Neural cell (in vitro differentiated cells): ENCODE measurements around the gene YWHAE. TPM values are rescaled to one million over a fixed set of nuclear protein-coding genes. Genes with fewer than 3 reads are reported as not detected.

Experiments used
- H2AFZ ChIP-seq: fragments of 200-600, 300-800 bp; sonication (generic), shearing (Covaris generic); 2 replicates; pipeline ENCODE4 v1.6.0; 2014; ENCODE audit warnings: low read depth, mild to moderate bottlenecking, antibody characterized with exemption, low read length, moderate library complexity
- H3F3A ChIP-seq: fragments of 200-600 bp; shearing (Covaris generic); 2 replicates; pipeline ENCODE4 v1.6.1; 2016; ENCODE audit warnings: mild to moderate bottlenecking, moderate library complexity, mixed read lengths, antibody characterized with exemption, low read length; ENCODE audit not compliant: insufficient read depth, poor library complexity, severe bottlenecking
- H3K27ac ChIP-seq: fragments of 200-600, 300-800 bp; sonication (generic), shearing (Covaris generic); 2 replicates; pipeline ENCODE4 v1.5.1; 2014; ENCODE audit warnings: mild to moderate bottlenecking, low read length, moderate library complexity
- H3K27me3 ChIP-seq: fragments of 300-800, 200-600 bp; sonication (generic), shearing (Covaris generic); 2 replicates; pipeline ENCODE4 v1.6.0; 2014; ENCODE audit warnings: mild to moderate bottlenecking, low read depth, low read length, moderate library complexity; ENCODE audit not compliant: insufficient read depth
- H3K36me3 ChIP-seq: fragments of 300-800, 200-600 bp; sonication (generic), shearing (Covaris generic); 2 replicates; pipeline ENCODE4 v1.5.1; 2014; ENCODE audit warnings: mild to moderate bottlenecking, antibody characterized with exemption, low read length, moderate library complexity; ENCODE audit not compliant: insufficient read depth
- H3K4me2 ChIP-seq: fragments of 300-800, 200-600 bp; sonication (generic), shearing (Covaris generic); 2 replicates; pipeline ENCODE4 v1.6.0; 2014; ENCODE audit warnings: mild to moderate bottlenecking, low read length
- H3K4me3 ChIP-seq: fragments of 300-800, 200-600 bp; sonication (generic), shearing (Covaris generic); 2 replicates; pipeline ENCODE4 v1.5.1; 2014; ENCODE audit warnings: mild to moderate bottlenecking, low read length, moderate library complexity
- H3K79me2 ChIP-seq: fragments of 200-600 bp; shearing (Covaris generic); replicated peaks from 2 replicates; pipeline ENCODE4 v1.6.0; 2014; ENCODE audit warnings: mild to moderate bottlenecking, low read length, moderate library complexity; ENCODE audit not compliant: insufficient read depth
- H3K9ac ChIP-seq: fragments of 300-800, 200-600 bp; sonication (generic), shearing (Covaris generic); 2 replicates; pipeline ENCODE4 v1.6.1; 2016; ENCODE audit warnings: mild to moderate bottlenecking, low read length, mixed read lengths
- H3K9me2 ChIP-seq: fragments of 200-600 bp; shearing (Covaris generic); 2 replicates; pipeline ENCODE4 v1.6.1; 2016; ENCODE audit warnings: mild to moderate bottlenecking, low read length, mixed read lengths; ENCODE audit not compliant: insufficient read depth
- H3K9me3 ChIP-seq: fragments of 200-600, 300-800 bp; sonication (generic), shearing (Covaris generic); 2 replicates; pipeline ENCODE4 v1.6.1; 2016; ENCODE audit warnings: mild to moderate bottlenecking, mixed run types, low read length, moderate library complexity, mixed read lengths
- H4K20me1 ChIP-seq: fragments of 200-600 bp; shearing (Covaris generic); 2 replicates; pipeline ENCODE4 v1.6.1; 2016; ENCODE audit warnings: mild to moderate bottlenecking, mixed run types; ENCODE audit not compliant: insufficient read depth
- CTCF ChIP-seq: fragments of 450-650 bp; IDR thresholded peaks from 2 replicates; pipeline ENCODE4 v1.5.1; 2014; ENCODE audit warnings: antibody characterized with exemption, mild to moderate bottlenecking, moderate library complexity; ENCODE audit not compliant: poor library complexity, severe bottlenecking
- EP300 ChIP-seq: fragments of 450-650 bp; conservative IDR thresholded peaks from 2 replicates; pipeline ENCODE4 v1.6.1; 2014; ENCODE audit warnings: antibody characterized with exemption, mild to moderate bottlenecking, moderate library complexity; ENCODE audit not compliant: poor library complexity, severe bottlenecking
- EZH2 ChIP-seq: fragments of 200-600, 300-800 bp; shearing (Covaris generic), sonication (generic); IDR thresholded peaks from 2 replicates; pipeline ENCODE4 v1.6.1; 2014; ENCODE audit warnings: antibody characterized with exemption, low read length, borderline replicate concordance, mild to moderate bottlenecking; ENCODE audit not compliant: insufficient read depth, poor library complexity, severe bottlenecking
- MXI1 ChIP-seq: fragments of 450-650 bp; conservative IDR thresholded peaks from 2 replicates; pipeline ENCODE4 v1.6.1; 2014; ENCODE audit warnings: antibody characterized with exemption, mild to moderate bottlenecking; ENCODE audit not compliant: poor library complexity, severe bottlenecking
- POLR2AphosphoS5 ChIP-seq: IDR thresholded peaks from 2 replicates; pipeline ENCODE4 v1.6.1; 2012
- RAD21 ChIP-seq: fragments of 450-650 bp; conservative IDR thresholded peaks from 2 replicates; pipeline ENCODE4 v1.6.1; 2014; ENCODE audit warnings: antibody characterized with exemption, mild to moderate bottlenecking, moderate library complexity
- REST ChIP-seq: IDR thresholded peaks from 2 replicates; pipeline ENCODE4 v1.6.1; 2012; ENCODE audit warnings: borderline replicate concordance
- SMC3 ChIP-seq: fragments of 450-650 bp; conservative IDR thresholded peaks from 2 replicates; pipeline ENCODE4 v1.6.1; 2014; ENCODE audit warnings: antibody characterized with exemption, mild to moderate bottlenecking, moderate library complexity; ENCODE audit not compliant: poor library complexity
- TAF1 ChIP-seq: IDR thresholded peaks from 2 replicates; pipeline ENCODE4 v1.6.1; 2012; ENCODE audit warnings: low read depth
- polyA plus RNA-seq: library from polyadenylated mRNA; depleted of rRNA; stranded (reverse); fragments of >200 nt; gene quantifications from 2 replicates; pipeline ENCODE4 v1.2.3, GENCODE V29; 2014

The YWHAE gene
- polyA plus RNA-seq, 1 donor from 2014 or later: 594 TPM

DNA sequence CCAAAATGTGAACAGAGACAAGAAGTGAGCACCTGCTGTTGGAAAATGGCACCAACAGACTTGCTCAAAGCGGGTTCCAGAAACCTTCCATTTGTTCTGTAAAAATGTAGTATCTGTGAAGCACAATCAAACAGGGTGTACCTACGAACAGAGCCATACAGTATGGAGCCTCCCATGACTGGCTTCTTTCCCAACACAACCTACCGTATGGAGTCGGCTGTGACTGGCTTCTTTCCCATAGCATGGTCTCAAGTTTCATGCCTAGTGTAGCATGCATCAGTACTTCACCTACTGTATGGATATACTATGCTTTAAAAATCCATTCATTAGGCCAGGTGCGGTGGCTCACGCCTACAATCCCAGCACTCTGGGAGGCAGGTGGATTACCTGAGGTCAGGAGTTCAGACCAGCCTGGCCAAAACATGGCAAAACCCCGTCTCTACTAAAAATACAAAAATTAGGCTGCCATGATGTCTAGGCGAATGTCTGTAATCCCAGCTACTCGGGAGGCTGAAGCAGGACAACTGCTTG lies 26.2 kb downstream of the YWHAE start:
- H3K4me2 ChIP-seq: no peak overlapping the region
- no peaks in the 10 kb centered on the region for H3K36me3 ChIP-seq
- H4K20me1 ChIP-seq: peaks cover 87% of the 10 kb centered on the region

GRCh38 chr17:1372618-1373017 lies 27.4 kb downstream of the YWHAE start:
- no peak overlapping the region for H3K27ac ChIP-seq
- H3K36me3 ChIP-seq: no peaks in the 10 kb centered on the region
- H2AFZ ChIP-seq: no peak overlapping the region
- no peak overlapping the region for H3K4me3 ChIP-seq
- no peaks in the 10 kb centered on the region for H3K9me3 ChIP-seq
- H3K79me2 ChIP-seq: peaks cover 92% of the 10 kb centered on the region
- H3K9me2 ChIP-seq: no peaks in the 10 kb centered on the region
- H3K27me3 ChIP-seq: no peaks in the 10 kb centered on the region
- H3K4me2 ChIP-seq: no peak overlapping the region
- H3F3A ChIP-seq: no peaks in the 10 kb centered on the region
- H3K9ac ChIP-seq: no peak overlapping the region
- H4K20me1 ChIP-seq: peaks cover 87% of the 10 kb centered on the region
- TF ChIP-seq MXI1 (no peak), EP300 (no peak), RAD21 (no peak), CTCF (no peak), EZH2 (no peak), POLR2AphosphoS5 (no peak)

More for the DNA sequence above, 26.2 kb downstream of the YWHAE start:
- H3K27ac ChIP-seq: no peak overlapping the region
- no peaks in the 10 kb centered on the region for H3K27me3 ChIP-seq
- no peak overlapping the region for H2AFZ ChIP-seq
- H3K79me2 ChIP-seq: peaks cover 92% of the 10 kb centered on the region
- H3K9me3 ChIP-seq: no peaks in the 10 kb centered on the region
- no peak overlapping the region for H3K9ac ChIP-seq
- H3K9me2 ChIP-seq: no peaks in the 10 kb centered on the region
- H3K4me3 ChIP-seq: no peak overlapping the region
- no peaks in the 10 kb centered on the region for H3F3A ChIP-seq
- TF ChIP-seq SMC3 (no peak), REST (no peak), MXI1 (no peak), TAF1 (no peak), EP300 (no peak), POLR2AphosphoS5 (no peak), CTCF (no peak), EZH2 (no peak), RAD21 (no peak)
